Measurements from ENCODE around the gene HDAC1. TPM values are rescaled to one million over a fixed set of nuclear protein-coding genes. Genes with fewer than 3 reads are reported as not detected.
A peak's percentile ranks its signal among the peaks of the same experiment; 100 is the strongest.

The HDAC1 gene
- total and polyA plus RNA-seq, 2 experiments from 2014 or later: 53.8 to 58.5 TPM

DNA sequence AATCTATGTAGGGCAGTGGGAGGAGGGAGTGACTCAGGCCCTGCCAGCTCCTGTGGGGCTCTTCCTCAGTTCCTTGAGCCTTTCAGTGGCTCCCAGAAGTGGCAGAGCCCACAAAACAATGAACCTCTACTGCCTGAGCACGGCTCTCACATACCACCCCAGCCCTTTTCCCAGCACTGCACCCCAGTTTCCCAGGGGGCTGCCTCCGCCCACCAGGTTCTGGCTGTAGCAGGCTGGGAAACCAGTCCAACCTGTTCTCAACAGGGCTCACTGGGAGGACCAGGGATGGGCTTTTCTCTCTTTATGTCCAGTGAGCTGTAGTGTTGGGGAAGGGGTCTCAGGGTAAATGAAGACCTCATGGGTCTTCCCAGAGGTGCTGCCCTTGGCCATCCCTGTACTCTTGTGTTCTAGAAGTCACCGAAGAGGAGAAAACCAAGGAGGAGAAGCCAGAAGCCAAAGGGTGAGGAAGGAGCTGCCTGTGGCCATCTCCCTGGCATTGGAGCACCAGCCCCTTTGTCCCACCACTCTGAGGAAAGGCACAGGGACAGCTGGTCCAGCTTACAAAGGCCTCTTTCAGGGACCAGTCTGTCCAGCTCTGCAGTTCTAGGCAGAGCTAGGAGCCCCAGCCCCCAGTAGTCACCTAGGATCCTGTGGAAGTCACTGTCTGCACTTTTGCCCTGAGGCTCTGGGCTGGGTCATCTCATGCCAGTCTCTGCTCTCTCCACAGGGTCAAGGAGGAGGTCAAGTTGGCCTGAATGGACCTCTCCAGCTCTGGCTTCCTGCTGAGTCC lies 40.6 kb downstream of the HDAC1 start:
- DNase-seq: no peak
- Histone ChIP-seq H3K27me3 (replicated peaks; ENCODE audit: insufficient read depth) (no peaks in the 10 kb centered on the region), H3K4me3 (no peak overlapping the region), H3K36me3 (ENCODE audit: low read depth) (no peaks in the 10 kb centered on the region; the same call in 1 of the 2 replicates), H2AFZ (no peak overlapping the region), H3F3A (ENCODE audit: insufficient read depth) (peaks cover 10% of the 10 kb centered on the region; the same call in 1 of the 2 replicates), H3K9me3 (ENCODE audit: low read depth) (no peaks in the 10 kb centered on the region), H3K27ac (no peak overlapping the region), H3K9ac (no peak overlapping the region), H3K9me2 (ENCODE audit: insufficient read depth) (no peaks in the 10 kb centered on the region), H3K4me2 (ENCODE audit: unreplicated experiment) (no peak overlapping the region), H4K20me1 (ENCODE audit: insufficient read depth) (no peaks in the 10 kb centered on the region), H3K4me1 (ENCODE audit: insufficient read depth) (peaks cover 10% of the 10 kb centered on the region; the same call in 1 of the 2 replicates), H3K79me2 (ENCODE audit: insufficient read depth) (no peaks in the 10 kb centered on the region)
- in situ Hi-C loops (cut with MboI): no loop called here
- TF ChIP-seq EZH2 (IDR thresholded peaks at IDR 0.05; ENCODE audit: insufficient read depth, poor library complexity, severe bottlenecking) (no peak), EZH2phosphoT487 (IDR thresholded peaks at IDR 0.05; ENCODE audit: insufficient read depth, low read depth) (no peak)
- 94 to 98% methylated on average over 3 of the region's 3 CpGs for WGBS, 2 experiments (ENCODE audit: low coverage in 1 of 2, low lambda C conversion rate in 2 of 2, missing lambda C conversion rate in 2 of 2)

DNA sequence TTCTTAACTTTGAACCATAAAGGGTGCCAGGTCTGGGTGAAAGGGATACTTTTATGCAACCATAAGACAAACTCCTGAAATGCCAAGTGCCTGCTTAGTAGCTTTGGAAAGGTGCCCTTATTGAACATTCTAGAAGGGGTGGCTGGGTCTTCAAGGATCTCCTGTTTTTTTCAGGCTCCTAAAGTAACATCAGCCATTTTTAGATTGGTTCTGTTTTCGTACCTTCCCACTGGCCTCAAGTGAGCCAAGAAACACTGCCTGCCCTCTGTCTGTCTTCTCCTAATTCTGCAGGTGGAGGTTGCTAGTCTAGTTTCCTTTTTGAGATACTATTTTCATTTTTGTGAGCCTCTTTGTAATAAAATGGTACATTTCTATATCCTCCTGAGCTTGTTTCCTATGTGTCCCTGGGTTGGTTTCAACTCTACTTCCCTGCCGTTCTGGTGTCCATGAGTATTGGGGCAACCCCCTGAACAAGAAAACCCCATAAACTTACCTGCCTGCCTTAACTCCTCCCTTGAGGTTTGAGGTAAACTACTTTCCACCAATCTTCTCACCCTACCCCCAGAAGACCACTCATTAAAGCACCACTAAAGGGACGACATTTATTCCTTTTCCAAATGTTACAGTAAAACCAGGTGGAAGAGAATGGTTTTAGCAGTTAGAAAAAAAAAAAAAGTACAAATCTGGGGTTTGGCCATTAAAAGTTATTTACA lies 41.5 kb downstream of the HDAC1 start:
- Histone ChIP-seq H3K4me2 (ENCODE audit: unreplicated experiment) (no peak overlapping the region), H4K20me1 (ENCODE audit: insufficient read depth) (no peaks in the 10 kb centered on the region), H3K36me3 (ENCODE audit: low read depth) (no peaks in the 10 kb centered on the region)

DNA sequence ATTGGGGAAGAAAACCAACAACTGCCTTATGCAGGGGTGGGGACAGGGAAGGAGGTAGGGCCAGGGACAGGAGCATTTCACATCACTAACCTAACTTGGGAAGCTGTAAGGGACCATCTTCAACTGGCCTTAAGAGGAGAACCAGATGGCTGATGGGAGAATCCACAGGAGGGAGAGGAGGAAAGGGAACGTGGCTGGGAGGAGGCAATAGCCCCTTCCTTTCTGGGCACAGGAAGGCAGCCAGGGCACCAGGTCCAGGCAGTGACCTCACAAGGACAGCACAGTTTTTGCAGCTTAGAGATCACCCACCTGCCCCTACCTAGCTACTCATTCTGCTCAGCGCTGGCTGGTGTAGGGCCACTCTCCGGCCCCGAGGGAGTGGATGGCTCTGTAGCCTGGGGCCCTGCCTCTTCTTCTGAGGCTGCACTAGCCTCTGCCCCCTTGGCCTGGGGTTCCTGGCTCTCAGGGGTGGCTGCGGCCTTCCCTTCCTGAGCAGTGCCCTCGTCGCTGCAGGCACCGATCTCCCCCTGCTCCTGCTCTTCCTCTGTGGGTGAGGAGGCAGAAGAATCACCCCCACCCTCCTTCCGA lies 42.5 kb downstream of the HDAC1 start:
- DNase-seq: no peak
- Histone ChIP-seq H2AFZ (no peak overlapping the region), H3K36me3 (ENCODE audit: low read depth) (no peaks in the 10 kb centered on the region), H3F3A (ENCODE audit: insufficient read depth) (peaks cover 15% of the 10 kb centered on the region; the same call in 1 of the 2 replicates), H4K20me1 (ENCODE audit: insufficient read depth) (no peaks in the 10 kb centered on the region), H3K4me1 (ENCODE audit: insufficient read depth) (peaks cover 13% of the 10 kb centered on the region; the same call in 1 of the 2 replicates), H3K9ac (peak overlapping the region; percentile 76; the same call in 1 of the 2 replicates), H3K27me3 (replicated peaks; ENCODE audit: insufficient read depth) (no peaks in the 10 kb centered on the region), H3K4me2 (ENCODE audit: unreplicated experiment) (peak overlapping the region; percentile 77), H3K79me2 (ENCODE audit: insufficient read depth) (no peaks in the 10 kb centered on the region), H3K27ac (no peak overlapping the region), H3K9me3 (ENCODE audit: low read depth) (no peaks in the 10 kb centered on the region), H3K9me2 (ENCODE audit: insufficient read depth) (no peaks in the 10 kb centered on the region), H3K4me3 (peak overlapping the region; percentile 79)
- 81 to 92% methylated on average over 9 of the region's 9 CpGs for WGBS, 2 experiments (ENCODE audit: low coverage in 1 of 2, low lambda C conversion rate in 2 of 2, missing lambda C conversion rate in 2 of 2)
- TF ChIP-seq EZH2 (IDR thresholded peaks at IDR 0.05; ENCODE audit: insufficient read depth, poor library complexity, severe bottlenecking) (no peak), EZH2phosphoT487 (IDR thresholded peaks at IDR 0.05; ENCODE audit: insufficient read depth, low read depth) (no peak)
- in situ Hi-C loops (cut with MboI): no loop called here

More for the DNA sequence above, 41.5 kb downstream of the HDAC1 start:
- TF ChIP-seq EZH2phosphoT487 (IDR thresholded peaks at IDR 0.05; ENCODE audit: insufficient read depth, low read depth) (no peak), EZH2 (IDR thresholded peaks at IDR 0.05; ENCODE audit: insufficient read depth, poor library complexity, severe bottlenecking) (no peak)
- no peaks in the 10 kb centered on the region for H3K9me2 ChIP-seq (ENCODE audit: insufficient read depth)
- H3K79me2 ChIP-seq (ENCODE audit: insufficient read depth): no peaks in the 10 kb centered on the region
- no peak overlapping the region for H3K9ac ChIP-seq
- WGBS, 2 experiments (ENCODE audit: low coverage in 1 of 2, low lambda C conversion rate in 2 of 2, missing lambda C conversion rate in 2 of 2): 77 to 84% methylated on average over 3 of the region's 3 CpGs
- H3K4me3 ChIP-seq: no peak overlapping the region
- in situ Hi-C loops (cut with MboI): no loop called here
- no peak for DNase-seq
- H3K27ac ChIP-seq: no peak overlapping the region
- H3F3A ChIP-seq (ENCODE audit: insufficient read depth): peaks cover 10% of the 10 kb centered on the region; the same call in 1 of the 2 replicates
- peaks cover 10% of the 10 kb centered on the region; the same call in 1 of the 2 replicates for H3K4me1 ChIP-seq (ENCODE audit: insufficient read depth)
- H3K9me3 ChIP-seq (ENCODE audit: low read depth): no peaks in the 10 kb centered on the region
- H3K27me3 ChIP-seq (replicated peaks; ENCODE audit: insufficient read depth): no peaks in the 10 kb centered on the region
- H2AFZ ChIP-seq: no peak overlapping the region

DNA sequence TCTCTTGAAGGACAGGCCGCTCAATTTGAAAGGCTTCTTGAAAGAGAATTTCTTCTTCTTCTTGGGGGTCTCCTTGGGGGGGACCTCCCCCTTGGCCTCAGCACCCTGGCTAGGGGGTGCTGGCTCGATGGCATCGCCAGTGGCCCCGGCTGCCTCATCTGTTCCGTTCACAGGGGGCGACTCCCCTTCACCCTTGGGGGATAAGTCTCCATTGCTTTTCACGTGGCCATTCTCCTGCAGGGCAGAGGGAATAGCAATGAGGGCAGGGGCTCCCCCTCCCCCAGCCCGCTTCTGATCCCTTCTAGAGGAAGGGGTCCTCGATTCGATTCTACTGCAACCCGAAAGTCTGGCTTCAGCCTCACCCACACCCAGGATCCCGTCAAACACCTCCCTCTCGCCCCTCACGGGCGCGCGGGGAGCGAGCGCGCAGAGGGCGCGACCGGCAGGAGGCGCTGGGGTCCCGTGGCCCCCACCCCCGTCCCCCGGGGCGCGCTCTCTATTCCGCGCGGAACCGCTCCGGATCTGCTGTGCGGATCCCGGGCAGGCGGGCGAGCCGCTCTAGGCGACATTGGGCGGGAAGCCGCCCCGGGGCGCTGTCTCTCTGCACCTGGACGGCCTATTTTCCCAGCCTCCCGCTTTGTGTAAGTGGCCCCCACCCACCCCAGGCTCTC lies 43.1 kb downstream of the HDAC1 start:
- H3K27ac ChIP-seq: no peak overlapping the region
- peak overlapping the region; percentile 77 for H3K4me2 ChIP-seq (ENCODE audit: unreplicated experiment)
- H3K36me3 ChIP-seq (ENCODE audit: low read depth): no peaks in the 10 kb centered on the region
- TF ChIP-seq EZH2 (IDR thresholded peaks at IDR 0.05; ENCODE audit: insufficient read depth, poor library complexity, severe bottlenecking) (no peak), EZH2phosphoT487 (IDR thresholded peaks at IDR 0.05; ENCODE audit: insufficient read depth, low read depth) (no peak)
- no peaks in the 10 kb centered on the region for H3K27me3 ChIP-seq (replicated peaks; ENCODE audit: insufficient read depth)
- in situ Hi-C loops (cut with MboI): no loop called here
- peak overlapping the region; percentile 79 for H3K4me3 ChIP-seq
- H3K9ac ChIP-seq: peak overlapping the region; percentile 76
- DNase-seq: peak; percentile 72
- peak overlapping the region; percentile 42 for H2AFZ ChIP-seq
- no peaks in the 10 kb centered on the region for H3K9me3 ChIP-seq (ENCODE audit: low read depth)
- H4K20me1 ChIP-seq (ENCODE audit: insufficient read depth): no peaks in the 10 kb centered on the region
- 5 to 8% methylated on average over 26 to 46 of the region's 46 CpGs for WGBS, 2 experiments (ENCODE audit: low coverage in 1 of 2, low lambda C conversion rate in 2 of 2, missing lambda C conversion rate in 2 of 2)
- H3F3A ChIP-seq (ENCODE audit: insufficient read depth): peaks cover 19% of the 10 kb centered on the region; the same call in 1 of the 2 replicates
- H3K9me2 ChIP-seq (ENCODE audit: insufficient read depth): no peaks in the 10 kb centered on the region
- no peaks in the 10 kb centered on the region for H3K79me2 ChIP-seq (ENCODE audit: insufficient read depth)
- H3K4me1 ChIP-seq (ENCODE audit: insufficient read depth): peaks cover 13% of the 10 kb centered on the region; the same call in 1 of the 2 replicates

All from GM23248 (cell line).